H9 (cell line): ENCODE data around the gene SFN. TPM values are rescaled to one million over a fixed set of nuclear protein-coding genes. Genes with fewer than 3 reads are reported as not detected.
"Not testable (repeated sequence)": the region's sequence is repeated elsewhere in the genome, so short reads cannot be mapped to it uniquely, and the experiment has no call there.

ENCODE experiments used
- DNase-seq: peaks from one replicate; pipeline ENCODE4 v3.0.0-alpha.2; 2017
- H2AFZ ChIP-seq: one replicate; pipeline ENCODE4 v1.6.1; 2013; ENCODE audit warnings: mild to moderate bottlenecking, low read length, control low read depth, moderate library complexity
- H2AK5ac ChIP-seq: 2 replicates; pipeline ENCODE4 v1.6.1; 2013; ENCODE audit warnings: low read length, control low read depth, mixed read lengths; ENCODE audit not compliant: insufficient read length
- H2BK120ac ChIP-seq: one replicate; pipeline ENCODE4 v1.6.1; 2013; ENCODE audit warnings: low read depth, mild to moderate bottlenecking, low read length, control low read depth, inconsistent platforms; ENCODE audit not compliant: poor library complexity, severe bottlenecking
- H2BK12ac ChIP-seq: 2 replicates; pipeline ENCODE4 v1.6.1; 2013; ENCODE audit warnings: low read length, control low read depth, mixed read lengths, low read depth; ENCODE audit not compliant: insufficient read length
- H2BK15ac ChIP-seq: 2 replicates; pipeline ENCODE4 v1.6.1; 2013; ENCODE audit warnings: low read depth, low read length, control low read depth
- H2BK20ac ChIP-seq: one replicate; pipeline ENCODE4 v1.6.1; 2013; ENCODE audit warnings: low read depth, mild to moderate bottlenecking, low read length, control low read depth, inconsistent platforms; ENCODE audit not compliant: poor library complexity, severe bottlenecking
- H2BK5ac ChIP-seq: 2 replicates; pipeline ENCODE4 v1.6.1; 2013; ENCODE audit warnings: low read length, control low read depth, mixed read lengths; ENCODE audit not compliant: insufficient read length
- H3K14ac ChIP-seq: 2 replicates; pipeline ENCODE4 v1.6.1; 2013; ENCODE audit warnings: low read length, control low read depth; ENCODE audit not compliant: insufficient read depth
- H3K18ac ChIP-seq: 2 replicates; pipeline ENCODE4 v1.6.1; 2013; ENCODE audit warnings: low read depth, mild to moderate bottlenecking, mixed read lengths, low read length, control low read depth; ENCODE audit not compliant: insufficient read length
- H3K23ac ChIP-seq: 2 replicates; pipeline ENCODE4 v1.6.1; 2013; ENCODE audit warnings: low read length, control low read depth, mixed read lengths, low read depth; ENCODE audit not compliant: insufficient read length
- H3K23me2 ChIP-seq: 2 replicates; pipeline ENCODE4 v1.6.1; 2013; ENCODE audit warnings: low read depth, mild to moderate bottlenecking, mixed read lengths, low read length, control low read depth; ENCODE audit not compliant: insufficient read length, poor library complexity, severe bottlenecking
- H3K27ac ChIP-seq: 2 replicates; pipeline ENCODE4 v1.5.1; 2013; ENCODE audit warnings: low read length, control low read depth, mixed read lengths, low read depth; ENCODE audit not compliant: insufficient read length
- H3K27me3 ChIP-seq: 2 replicates; pipeline ENCODE4 v1.6.1; 2013; ENCODE audit warnings: low read length, control low read depth, inconsistent platforms; ENCODE audit not compliant: insufficient read depth
- H3K4ac ChIP-seq: 2 replicates; pipeline ENCODE4 v1.6.1; 2013; ENCODE audit warnings: low read depth, mild to moderate bottlenecking, control low read depth, inconsistent platforms, low read length, moderate library complexity
- H3K4me1 ChIP-seq: 2 replicates; pipeline ENCODE4 v1.6.1; 2013; ENCODE audit warnings: low read length, control low read depth, inconsistent platforms; ENCODE audit not compliant: insufficient read depth
- H3K4me2 ChIP-seq: 2 replicates; pipeline ENCODE4 v1.6.1; 2013; ENCODE audit warnings: low read length, control low read depth, mixed read lengths; ENCODE audit not compliant: insufficient read length, insufficient read depth
- H3K56ac ChIP-seq: 2 replicates; pipeline ENCODE4 v1.6.1; 2013; ENCODE audit warnings: low read depth, mild to moderate bottlenecking, mixed read lengths, low read length, control low read depth; ENCODE audit not compliant: insufficient read length
- H3K79me1 ChIP-seq: 2 replicates; pipeline ENCODE4 v1.6.1; 2013; ENCODE audit warnings: low read depth, mild to moderate bottlenecking, moderate library complexity, low read length, control low read depth, inconsistent platforms; ENCODE audit not compliant: insufficient read depth, poor library complexity, severe bottlenecking
- H3K79me2 ChIP-seq: 2 replicates; pipeline ENCODE4 v1.6.1; 2013; ENCODE audit warnings: low read length, control low read depth, inconsistent platforms; ENCODE audit not compliant: insufficient read depth
- H3K9ac ChIP-seq: 2 replicates; pipeline ENCODE4 v1.6.1; 2013; ENCODE audit warnings: low read length, control low read depth, mixed read lengths; ENCODE audit not compliant: insufficient read length; ENCODE audit errors: extremely low read depth
- H3K9me3 ChIP-seq: one replicate; pipeline ENCODE4 v1.6.1; 2013; ENCODE audit warnings: low read depth, low read length, inconsistent platforms; ENCODE audit not compliant: control insufficient read depth
- H3T11ph ChIP-seq: one replicate; pipeline ENCODE4 v1.6.1; 2013; ENCODE audit warnings: mild to moderate bottlenecking, low read length, control low read depth, inconsistent platforms
- H4K20me1 ChIP-seq: one replicate; pipeline ENCODE4 v1.6.1; 2013; ENCODE audit not compliant: control insufficient read depth, insufficient read length, insufficient read depth
- H4K5ac ChIP-seq: 2 replicates; pipeline ENCODE4 v1.6.1; 2013; ENCODE audit warnings: low read depth, mild to moderate bottlenecking, mixed read lengths, low read length, control low read depth; ENCODE audit not compliant: insufficient read length
- H4K8ac ChIP-seq: replicated peaks from 2 replicates; pipeline ENCODE4 v1.6.1; 2013; ENCODE audit warnings: low read length, control low read depth, mixed read lengths, low read depth; ENCODE audit not compliant: insufficient read length
- H4K91ac ChIP-seq: 2 replicates; pipeline ENCODE4 v1.6.1; 2013; ENCODE audit warnings: low read depth, mild to moderate bottlenecking, moderate library complexity, mixed read lengths, low read length, control low read depth; ENCODE audit not compliant: insufficient read length
- H3K27ac Mint-ChIP-seq, 3 experiments: 2 replicates in 2 of 3; 3 replicates in 1 of 3; pipeline ENCODE4 v1.8.0; 2020 to 2021; ENCODE audit warnings: mixed read lengths in 3 of 3, mild to moderate bottlenecking in 1 of 3, moderate library complexity in 1 of 3
- H3K27me3 Mint-ChIP-seq: 2 replicates; pipeline ENCODE4 v1.8.0; 2021; ENCODE audit warnings: low read depth, mild to moderate bottlenecking, moderate library complexity, mixed read lengths
- H3K36me3 Mint-ChIP-seq, 3 experiments: 2 replicates in 2 of 3; 3 replicates in 1 of 3; pipeline ENCODE4 v1.8.0; 2020 to 2021; ENCODE audit warnings: low read depth in 3 of 3, mixed read lengths in 3 of 3; ENCODE audit not compliant: insufficient read depth in 1 of 3
- H3K4me1 Mint-ChIP-seq, 2 experiments: 2 replicates each; pipeline ENCODE4 v1.8.0; 2020; ENCODE audit warnings: mixed read lengths in 2 of 2
- H3K4me3 Mint-ChIP-seq, 2 experiments: 2 replicates in 1 of 2; 3 replicates in 1 of 2; pipeline ENCODE4 v1.8.0; 2020 to 2021; ENCODE audit warnings: mild to moderate bottlenecking in 2 of 2, mixed read lengths in 2 of 2, moderate library complexity in 1 of 2
- H3K9me3 Mint-ChIP-seq, 2 experiments: 2 replicates in 1 of 2; 3 replicates in 1 of 2; pipeline ENCODE4 v1.8.0; 2020; ENCODE audit warnings: mild to moderate bottlenecking in 2 of 2, mixed read lengths in 2 of 2, moderate library complexity in 1 of 2
- CTCF ChIP-seq: fragments of 200-600 bp; sonication (generic); conservative IDR thresholded peaks from 3 replicates; pipeline ENCODE4 v1.8.0; 2021; ENCODE audit warnings: antibody characterized with exemption, mild to moderate bottlenecking
- WGBS: extraction: QIAGEN DNeasy Blood & Tissue Kit; methylation state at CpG from one replicate; pipeline ENCODE4 v1.1.7; 2013; ENCODE audit warnings: missing lambda C conversion rate, low lambda C conversion rate, mixed read lengths; ENCODE audit not compliant: insufficient read length; ENCODE audit errors: extremely low coverage; 5-methylcytosine and 5-hydroxymethylcytosine counted together
- total RNA-seq: library from RNA; stranded (reverse); gene quantifications from 2 replicates; pipeline ENCODE4 v1.2.1, GENCODE V29; 2021

SFN gene
- total RNA-seq, 1 experiment from 2014 or later: 4.3 TPM

- H2BK12ac ChIP-seq: no peak overlapping the region
- peaks cover 34 to 55% (median 48%) of the 10 kb centered on the region in 3 experiments for H3K36me3 Mint-ChIP-seq
- H3K9ac ChIP-seq: no peak overlapping the region
Measured at GRCh38 chr1:26833432-26834405, 29.2 kb upstream of the SFN start.

GRCh38 chr1:26837665-26838064 is 25.3 kb upstream of the SFN start:
- not testable (repeated sequence) for H3K23me2 ChIP-seq, H4K8ac ChIP-seq, H3K4me3 Mint-ChIP-seq, H2BK15ac ChIP-seq, H3K79me1 ChIP-seq, H3K9ac ChIP-seq, H2AFZ ChIP-seq, H3K4me2 ChIP-seq, H3K56ac ChIP-seq, H3K27me3 Mint-ChIP-seq, H3K18ac ChIP-seq, DNase-seq, H3T11ph ChIP-seq, H2BK12ac ChIP-seq, H2BK5ac ChIP-seq, H3K4me1 ChIP-seq, H3K79me2 ChIP-seq, H3K27me3 ChIP-seq, H4K91ac ChIP-seq, H4K20me1 ChIP-seq, H2AK5ac ChIP-seq, H3K27ac Mint-ChIP-seq, H3K9me3 ChIP-seq, H3K4ac ChIP-seq, H3K9me3 Mint-ChIP-seq, H2BK120ac ChIP-seq, H4K5ac ChIP-seq, H2BK20ac ChIP-seq, H3K4me1 Mint-ChIP-seq, H3K27ac ChIP-seq, H3K23ac ChIP-seq, H3K14ac ChIP-seq
- no CpG with 5 or more reads among the region's 5 CpGs for WGBS
- H3K36me3 Mint-ChIP-seq: peaks cover 33 to 65% (median 55%) of the 10 kb centered on the region in 3 experiments

More at GRCh38 chr1:26833432-26834405, 29.2 kb upstream of the SFN start:
- Mint-ChIP-seq H3K9me3 (no peaks in the 10 kb centered on the region; a peak in 1 of 5 replicates), H3K27ac (no peak overlapping the region), H3K4me1 (peaks cover 8 to 9% of the 10 kb centered on the region in 2 experiments), H3K27me3 (no peaks in the 10 kb centered on the region), H3K4me3 (no peak overlapping the region)
- no CpG with 5 or more reads among the region's 23 CpGs for WGBS
- Histone ChIP-seq H3K4me1 (no peaks in the 10 kb centered on the region), H4K91ac (no peak overlapping the region), H3K23me2 (no peaks in the 10 kb centered on the region), H3K4ac (no peak overlapping the region), H2BK15ac (no peak overlapping the region), H4K5ac (no peak overlapping the region), H4K20me1 (no peaks in the 10 kb centered on the region), H3K79me2 (no peaks in the 10 kb centered on the region; the same call in 1 of the 2 replicates), H3K9me3 (no peaks in the 10 kb centered on the region), H2AK5ac (no peak overlapping the region), H3K23ac (no peak overlapping the region), H3K27ac (no peak overlapping the region), H2AFZ (no peak overlapping the region), H3K14ac (no peak overlapping the region), H3K27me3 (no peaks in the 10 kb centered on the region), H3T11ph (no peak overlapping the region), H4K8ac (no peak overlapping the region), H2BK5ac (no peak overlapping the region), H3K56ac (no peak overlapping the region), H2BK120ac (no peak overlapping the region), H3K4me2 (no peak overlapping the region), H2BK20ac (no peak overlapping the region), H3K79me1 (no peaks in the 10 kb centered on the region), H3K18ac (no peak overlapping the region)
- TF ChIP-seq CTCF: no peak
- no peak for DNase-seq
